ENCODE results near the gene PARVA.

- TF ChIP-seq CTCF (IDR thresholded peaks at IDR 0.05) (no peak), RELA (CRISPR knock-in tag; IDR thresholded peaks at IDR 0.05; ENCODE audit: borderline replicate concordance) (no peak), ARID4B (CRISPR knock-in tag; IDR thresholded peaks at IDR 0.05; ENCODE audit: borderline replicate concordance) (no peak), MAX (CRISPR knock-in tag; IDR thresholded peaks at IDR 0.05) (no peak), CREB1 (CRISPR knock-in tag; IDR thresholded peaks at IDR 0.05) (no peak), FOXJ3 (CRISPR knock-in tag; IDR thresholded peaks at IDR 0.05; ENCODE audit: borderline replicate concordance) (no peak), MLX (CRISPR knock-in tag; IDR thresholded peaks at IDR 0.05) (no peak)
These were observed 95.1 kb downstream of the PARVA start for GRCh38 chr11:12472401-12473005.

Measured in WTC11 (cell line).